Common myeloid progenitor, CD34-positive (primary cell): ENCODE data around the gene PTGDS.
A peak's percentile ranks its signal among the peaks of the same experiment; 100 is the strongest.

Experiments
- CTCF ChIA-PET: fragments of 350-600 bp; sonication (Branson Sonifier 250); formaldehyde crosslinking; loops from one replicate; lab custom pipeline; 2021; ENCODE audit warnings: antibody characterized with exemption; lab: Charles Lee
- POLR2A ChIA-PET: fragments of 350-600 bp; sonication (Branson Sonifier 250); formaldehyde crosslinking; loops from one replicate; lab custom pipeline; 2021; ENCODE audit warnings: antibody characterized with exemption; lab: Charles Lee
- DNase-seq, 3 donors: peaks; one replicate each; pipeline versions ENCODE4 v3.0.0 to v3.0.0-alpha.2; 2013
- H3K27ac ChIP-seq, 2 experiments: 1 replicate in 1 of 2; 2 replicates in 1 of 2; pipeline ENCODE4 v1.7.0; 2013; ENCODE audit warnings: inconsistent platforms in 2 of 2, low read length in 2 of 2, mild to moderate bottlenecking in 2 of 2, low read depth in 1 of 2, moderate library complexity in 1 of 2; ENCODE audit not compliant: severe bottlenecking in 2 of 2, insufficient read depth in 1 of 2, poor library complexity in 1 of 2
- H3K27me3 ChIP-seq, 5 experiments: replicated peaks in 2 of 5; 1 replicate in 3 of 5; 2 replicates in 2 of 5; pipeline versions ENCODE4 v1.6.1 to v1.7.0; 2013; ENCODE audit warnings: low read length in 4 of 5, mild to moderate bottlenecking in 2 of 5, moderate library complexity in 2 of 5, inconsistent platforms in 1 of 5; ENCODE audit not compliant: insufficient read depth in 5 of 5, control insufficient read depth in 4 of 5
- H3K36me3 ChIP-seq, 4 experiments: 1 replicate in 2 of 4; 2 replicates in 2 of 4; pipeline versions ENCODE4 v1.6.1 to v1.7.0; 2013; ENCODE audit warnings: low read length in 3 of 4, control low read depth in 1 of 4, mild to moderate bottlenecking in 1 of 4; ENCODE audit not compliant: control insufficient read depth in 4 of 4, insufficient read depth in 4 of 4
- H3K4me1 ChIP-seq, 4 experiments: 1 replicate in 3 of 4; 2 replicates in 1 of 4; pipeline versions ENCODE4 v1.6.1 to v1.7.1; 2013; ENCODE audit warnings: low read length in 3 of 4, mild to moderate bottlenecking in 3 of 4, control low read depth in 1 of 4, inconsistent platforms in 1 of 4, moderate library complexity in 1 of 4; ENCODE audit not compliant: control insufficient read depth in 4 of 4, insufficient read depth in 4 of 4; ENCODE audit errors: control extremely low read depth in 1 of 4
- H3K4me3 ChIP-seq, 7 experiments: 1 replicate in 4 of 7; 2 replicates in 3 of 7; pipeline versions ENCODE4 v1.5.1 to v1.7.0; 2013; ENCODE audit warnings: mild to moderate bottlenecking in 7 of 7, low read length in 6 of 7, moderate library complexity in 6 of 7, inconsistent platforms in 2 of 7, low read depth in 2 of 7, control low read depth in 1 of 7; ENCODE audit not compliant: insufficient read depth in 4 of 7, control insufficient read depth in 1 of 7; ENCODE audit errors: extremely low read depth in 1 of 7
- H3K9me3 ChIP-seq, 5 experiments: 1 replicate in 4 of 5; 2 replicates in 1 of 5; pipeline versions ENCODE4 v1.6.1 to v1.7.1; 2013; ENCODE audit warnings: low read length in 4 of 5, mild to moderate bottlenecking in 2 of 5, inconsistent platforms in 1 of 5, low read depth in 1 of 5, moderate library complexity in 1 of 5; ENCODE audit not compliant: control insufficient read depth in 4 of 5, insufficient read depth in 2 of 5; ENCODE audit errors: control extremely low read depth in 1 of 5
- WGBS: methylation state at CpG from one replicate; pipeline ENCODE4 v1.1.5; 2013; ENCODE audit not compliant: insufficient coverage; 5-methylcytosine and 5-hydroxymethylcytosine counted together

Gene PTGDS

GRCh38 chr9:137028263-137029057, 51.2 kb downstream of the PTGDS start:
- peak overlapping the region; percentile 51 to 83 (median 73) for H3K4me3 ChIP-seq
- no peaks in the 10 kb centered on the region for H3K27me3 ChIP-seq
- peaks cover 0 to 15% (median 2%) of the 10 kb centered on the region in 4 experiments for H3K36me3 ChIP-seq
- ChIA-PET CTCF (interaction anchor here (0.7 to 11.1 kb wide), 30 partner anchors 9 to 240 kb away, joined by 3 to 109 read pairs (median 4); partner anchors contain the start of genes CLIC3, MAN1B1, NPDC1 and PAXX), POLR2A (interaction anchor here (0.6 to 1.4 kb wide), 2 partner anchors 53 to 410 kb away, joined by 4 to 7 read pairs; no protein-coding TSS in a partner anchor)
- 0% methylated on average over 51 of the region's 98 CpGs for WGBS
- H3K9me3 ChIP-seq, result no peaks in the 10 kb centered on the region
- peak; percentile 53 to 72 (median 67) for DNase-seq
- H3K27ac ChIP-seq, result peak overlapping the region; percentile 54 to 87
- peaks cover 0 to 78% (median 73%) of the 10 kb centered on the region in 4 experiments for H3K4me1 ChIP-seq

- Histone ChIP-seq H3K27ac (peak overlapping the region; percentile 77 to 87), H3K27me3 (no peaks in the 10 kb centered on the region), H3K36me3 (peaks cover 0 to 8% (median 0%) of the 10 kb centered on the region in 4 experiments), H3K9me3 (no peaks in the 10 kb centered on the region), H3K4me1 (peaks cover 0 to 85% (median 79%) of the 10 kb centered on the region in 4 experiments), H3K4me3 (peak overlapping the region; percentile 28 to 83 (median 73))
- WGBS, result 8% methylated on average over 14 of the region's 19 CpGs
- DNase-seq, result peak; percentile 50 to 70 (median 63)
- POLR2A ChIA-PET, result interaction anchor here (0.6 to 1.4 kb wide), 4 partner anchors 15 to 411 kb away, joined by 3 to 7 read pairs (median 4); no protein-coding TSS in a partner anchor
- CTCF ChIA-PET, result interaction anchor here (0.7 to 11.1 kb wide), 39 partner anchors 8 to 241 kb away, joined by 3 to 109 read pairs (median 4); partner anchors contain the start of genes CLIC3, LCN12, MAN1B1 and NPDC1
These were observed 52.0 kb downstream of the PTGDS start for GRCh38 chr9:137029058-137029936.

- Histone ChIP-seq H3K9me3 (no peaks in the 10 kb centered on the region), H3K4me3 (peak overlapping the region in 5 of 7 experiments; percentile 54 to 83 (median 73)), H3K36me3 (peaks cover 0 to 6% (median 0%) of the 10 kb centered on the region in 4 experiments), H3K27ac (peak overlapping the region; percentile 77 to 87), H3K27me3 (no peaks in the 10 kb centered on the region), H3K4me1 (peaks cover 0 to 91% (median 85%) of the 10 kb centered on the region in 4 experiments)
- DNase-seq, result peak in 1 of 3 donors; percentile 59
- WGBS, result 15% methylated on average over 15 of the region's 15 CpGs
- CTCF ChIA-PET, result interaction anchor here (0.7 to 11.1 kb wide), 27 partner anchors 8 to 186 kb away, joined by 3 to 109 read pairs (median 5); partner anchors contain the start of genes CLIC3, LCN12, NPDC1 and PAXX
- POLR2A ChIA-PET, result interaction anchor here (0.7 to 1.4 kb wide), 2 partner anchors 15 to 55 kb away, joined by 3 to 7 read pairs; no protein-coding TSS in a partner anchor
These were observed 52.7 kb downstream of the PTGDS start for GRCh38 chr9:137030006-137030405.

GRCh38 chr9:137030538-137031527, 53.5 kb downstream of the PTGDS start:
- Histone ChIP-seq H3K4me3 (peak overlapping the region in 5 of 7 experiments; percentile 54 to 83 (median 73)), H3K27ac (peak overlapping the region; percentile 86 to 87), H3K36me3 (peaks cover 0 to 11% (median 2%) of the 10 kb centered on the region in 4 experiments), H3K27me3 (no peaks in the 10 kb centered on the region), H3K9me3 (no peaks in the 10 kb centered on the region), H3K4me1 (peaks cover 0 to 91% (median 89%) of the 10 kb centered on the region in 4 experiments)
- CTCF ChIA-PET, result interaction anchor here (0.5 to 4.3 kb wide), 11 partner anchors 14 to 172 kb away, joined by 3 to 34 read pairs (median 7); partner anchors contain the start of gene NPDC1
- DNase-seq, result peak; percentile 89 to 97 (median 96)
- POLR2A ChIA-PET, result no interaction called here
- WGBS, result 52% methylated on average over 65 of the region's 65 CpGs
